ENCODE data around the gene SHMT2.

The SHMT2 gene

GRCh38 chr12:57229634-57230380 lies at the start of gene SHMT2:
Gene SHMT2, plus strand, starts transcription at chr12:57229711. Its CDS starts 68 bp downstream, at chr12:57229779.
- peak; percentile 54 to 93 (median 84) for DNase-seq

DNA sequence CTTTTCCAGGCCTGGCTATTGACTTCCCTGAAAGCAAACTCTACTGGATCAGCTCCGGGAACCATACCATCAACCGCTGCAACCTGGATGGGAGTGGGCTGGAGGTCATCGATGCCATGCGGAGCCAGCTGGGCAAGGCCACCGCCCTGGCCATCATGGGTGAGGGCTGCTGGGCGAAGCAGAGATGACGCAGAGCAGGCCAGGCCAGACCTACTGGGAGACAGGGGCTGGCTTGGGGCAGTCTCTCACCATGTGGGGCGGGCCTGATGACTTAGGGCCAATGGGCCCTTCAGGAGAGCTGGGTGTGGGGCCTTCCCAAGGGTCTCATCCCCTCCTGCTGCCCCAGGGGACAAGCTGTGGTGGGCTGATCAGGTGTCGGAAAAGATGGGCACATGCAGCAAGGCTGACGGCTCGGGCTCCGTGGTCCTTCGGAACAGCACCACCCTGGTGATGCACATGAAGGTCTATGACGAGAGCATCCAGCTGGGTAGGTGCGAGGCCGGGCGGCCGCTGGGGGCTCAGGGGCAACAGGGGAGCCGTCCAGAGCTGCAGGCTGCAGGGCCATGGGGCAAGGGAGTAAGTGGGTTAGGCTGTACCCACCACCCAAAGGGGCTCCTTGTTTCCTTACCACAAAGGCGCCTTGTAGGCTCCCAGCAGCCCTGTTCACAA lies 49.1 kb upstream of the SHMT2 start:
- DNase-seq = no peak

GRCh38 chr12:57181072-57181471 lies 48.4 kb upstream of the SHMT2 start:
- DNase-seq = no peak

DNA sequence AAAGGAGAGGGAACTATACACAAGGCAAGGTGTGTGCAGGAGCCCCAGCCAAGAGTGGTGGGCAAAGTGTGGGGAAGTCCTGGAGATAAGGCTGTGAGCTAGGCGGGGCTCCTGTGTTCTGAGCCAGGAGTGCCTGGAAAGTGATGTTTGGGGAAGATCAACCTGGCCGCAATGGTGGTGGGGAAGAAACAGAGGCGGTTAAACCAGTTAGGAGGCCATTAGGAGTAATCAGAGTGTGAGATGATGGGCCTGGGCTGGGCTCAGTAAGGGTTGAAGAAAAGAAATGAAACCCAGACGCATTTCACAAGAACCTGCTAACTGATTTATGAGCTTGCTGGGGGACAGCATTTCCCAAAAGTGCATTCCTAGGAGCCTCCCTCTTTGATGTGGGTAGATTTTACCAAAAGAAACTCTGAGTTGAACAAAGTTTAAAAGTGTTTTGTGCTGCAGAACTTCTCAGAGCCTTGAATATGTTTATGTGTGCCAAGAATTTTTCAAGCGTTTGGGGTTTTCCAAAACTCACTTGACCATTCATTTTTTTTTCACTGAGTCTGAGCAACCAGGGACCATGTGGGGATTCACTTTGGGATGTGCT lies 47.9 kb upstream of the SHMT2 start:
- DNase-seq = no peak

DNA sequence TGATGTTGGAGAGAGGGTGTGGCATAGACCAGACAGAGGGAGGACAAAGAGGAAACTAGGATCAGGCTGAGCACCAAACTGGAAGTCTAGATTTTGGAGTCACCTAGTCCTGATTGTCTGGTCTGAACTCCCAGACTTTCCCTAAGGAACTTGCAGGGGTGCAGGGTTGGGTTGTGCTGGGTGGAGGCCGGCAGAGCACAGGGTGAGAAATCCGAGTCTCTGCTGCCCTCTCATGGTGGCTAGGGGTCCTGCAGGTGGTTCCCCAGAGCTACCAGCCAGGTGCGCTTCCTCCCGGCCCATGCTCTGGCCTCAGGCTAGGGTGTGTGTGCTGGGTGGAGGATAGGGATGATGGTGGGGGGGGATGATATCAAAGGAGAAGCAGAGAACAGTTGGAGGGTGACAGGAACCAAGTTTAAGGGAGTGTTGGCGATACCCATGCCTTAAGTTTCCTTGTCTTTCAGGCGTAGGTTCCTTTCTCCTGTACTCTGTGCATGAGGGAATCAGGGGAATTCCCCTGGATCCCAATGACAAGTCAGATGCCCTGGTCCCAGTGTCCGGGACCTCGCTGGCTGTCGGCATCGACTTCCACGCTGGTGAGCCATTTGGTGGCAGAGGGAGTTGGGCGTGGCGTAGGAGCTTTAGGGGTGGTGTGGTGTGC lies 46.5 kb upstream of the SHMT2 start:
- peak in 36 of 56 donors; percentile 5 to 69 (median 33) for DNase-seq

DNA sequence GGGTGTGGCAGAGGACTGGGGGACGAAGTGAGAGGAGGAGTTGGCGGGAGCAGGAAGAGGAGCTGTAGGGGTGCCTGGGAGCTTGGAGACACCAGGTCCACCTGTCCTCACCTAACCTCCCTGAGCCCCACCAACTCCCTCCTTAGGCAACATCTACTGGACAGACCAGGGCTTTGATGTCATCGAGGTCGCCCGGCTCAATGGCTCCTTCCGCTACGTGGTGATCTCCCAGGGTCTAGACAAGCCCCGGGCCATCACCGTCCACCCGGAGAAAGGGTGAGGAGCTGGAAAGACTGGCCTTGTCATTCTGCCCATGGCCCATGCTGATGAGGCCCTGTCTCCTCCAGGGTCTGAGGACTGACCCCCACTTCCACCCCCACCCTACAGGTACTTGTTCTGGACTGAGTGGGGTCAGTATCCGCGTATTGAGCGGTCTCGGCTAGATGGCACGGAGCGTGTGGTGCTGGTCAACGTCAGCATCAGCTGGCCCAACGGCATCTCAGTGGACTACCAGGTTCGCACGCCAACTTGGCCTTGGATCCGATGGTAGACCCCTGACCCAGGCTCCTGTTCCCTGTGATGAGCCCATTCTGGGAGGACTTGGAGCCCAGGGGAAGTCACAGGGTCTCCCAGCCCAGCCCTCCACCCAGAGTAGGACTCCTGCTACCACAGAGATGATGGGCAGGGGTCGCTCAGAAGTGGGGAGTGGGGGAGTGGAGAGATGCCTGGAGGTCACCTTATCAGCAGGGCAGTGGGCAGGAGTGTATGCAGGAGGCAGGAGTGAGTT lies 45.4 kb upstream of the SHMT2 start:
- no peak for DNase-seq

- no peak for DNase-seq
Measured at GRCh38 chr12:57185403-57185802, 44.1 kb upstream of the SHMT2 start.

DNA sequence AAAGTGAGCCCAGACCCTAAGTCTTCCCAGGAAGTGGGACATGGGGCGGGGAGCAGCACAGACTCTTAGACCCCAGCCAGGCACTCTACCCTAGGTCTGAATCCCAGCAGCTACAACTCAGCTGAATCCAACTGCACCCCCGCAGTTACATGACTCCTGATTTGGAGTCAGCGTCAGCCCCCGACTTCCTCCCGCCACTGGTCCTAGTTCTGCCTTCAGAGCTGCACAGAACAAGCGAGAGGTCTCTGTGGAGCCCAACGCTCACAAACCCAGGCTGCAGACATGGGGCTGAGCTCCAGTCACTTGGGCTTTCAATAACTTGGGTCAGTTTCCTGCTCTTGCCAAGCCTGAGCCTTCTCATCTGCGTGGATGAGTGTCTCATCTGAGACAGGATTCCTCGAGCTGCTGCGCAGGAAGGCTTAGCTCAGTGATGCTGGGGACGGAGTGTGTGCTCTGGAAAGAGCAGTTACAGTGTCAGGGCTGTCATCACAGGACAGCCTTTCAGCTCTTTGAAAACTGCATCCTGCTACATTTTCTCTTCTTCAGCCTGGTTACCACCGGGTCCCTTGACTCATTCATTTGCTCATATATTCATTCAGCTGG lies 43.5 kb upstream of the SHMT2 start:
- DNase-seq = no peak

- DNase-seq = peak in 21 of 56 donors; percentile 18 to 75 (median 29)
Measured at GRCh38 chr12:57187222-57188089, 42.1 kb upstream of the SHMT2 start.

- no peak for DNase-seq
Measured at GRCh38 chr12:57188090-57188425, 41.5 kb upstream of the SHMT2 start.

DNA sequence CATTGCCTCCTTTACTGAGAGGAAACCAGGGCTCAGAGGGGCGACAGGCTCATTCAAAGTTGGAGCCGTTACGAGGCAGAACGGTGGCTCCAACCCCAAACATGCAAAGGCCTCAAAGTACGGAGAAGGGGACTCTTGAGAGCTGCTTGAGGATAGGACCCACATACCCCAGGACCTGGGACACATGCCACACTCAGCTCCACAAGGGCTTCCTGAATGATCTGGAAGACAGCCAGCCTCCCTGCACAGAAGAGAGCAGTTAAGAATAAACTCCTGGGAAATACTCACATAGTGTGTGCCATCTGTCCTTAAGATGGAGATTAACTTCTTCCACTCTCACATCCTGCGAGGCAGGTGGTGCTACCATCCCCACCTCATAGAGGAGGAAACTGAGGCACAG lies 39.5 kb upstream of the SHMT2 start:
- peak in 17 of 56 donors; percentile 16 to 50 (median 27) for DNase-seq

- DNase-seq = no peak
Measured at GRCh38 chr12:57190821-57191220, 38.7 kb upstream of the SHMT2 start.

DNA sequence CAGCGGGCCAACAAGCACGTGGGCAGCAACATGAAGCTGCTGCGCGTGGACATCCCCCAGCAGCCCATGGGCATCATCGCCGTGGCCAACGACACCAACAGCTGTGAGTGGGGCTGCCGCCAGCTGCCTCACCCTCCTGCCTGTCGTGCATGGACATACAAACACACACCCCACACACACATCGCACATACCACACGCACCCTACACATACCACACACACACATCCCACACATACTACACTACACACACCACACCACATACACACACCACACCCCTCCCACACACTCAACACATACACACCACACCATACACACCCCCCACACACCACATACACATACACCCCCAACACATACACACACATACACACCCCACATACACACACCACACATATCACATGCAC lies 38.1 kb upstream of the SHMT2 start:
- DNase-seq = no peak

DNA sequence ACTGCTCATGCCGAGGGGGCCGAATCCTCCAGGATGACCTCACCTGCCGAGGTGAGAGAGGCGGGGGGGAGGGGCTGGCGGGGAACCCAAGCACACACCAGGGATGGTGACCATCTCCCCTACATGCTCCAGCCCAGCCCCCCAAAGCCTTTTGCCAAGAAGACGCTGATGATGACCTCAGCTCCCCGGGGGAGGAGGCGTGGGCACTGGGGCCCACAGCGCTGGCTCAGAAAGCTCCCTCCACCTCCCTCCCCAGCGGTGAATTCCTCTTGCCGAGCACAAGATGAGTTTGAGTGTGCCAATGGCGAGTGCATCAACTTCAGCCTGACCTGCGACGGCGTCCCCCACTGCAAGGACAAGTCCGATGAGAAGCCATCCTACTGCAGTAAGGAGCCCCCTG lies 36.6 kb upstream of the SHMT2 start:
- DNase-seq = no peak

DNA sequence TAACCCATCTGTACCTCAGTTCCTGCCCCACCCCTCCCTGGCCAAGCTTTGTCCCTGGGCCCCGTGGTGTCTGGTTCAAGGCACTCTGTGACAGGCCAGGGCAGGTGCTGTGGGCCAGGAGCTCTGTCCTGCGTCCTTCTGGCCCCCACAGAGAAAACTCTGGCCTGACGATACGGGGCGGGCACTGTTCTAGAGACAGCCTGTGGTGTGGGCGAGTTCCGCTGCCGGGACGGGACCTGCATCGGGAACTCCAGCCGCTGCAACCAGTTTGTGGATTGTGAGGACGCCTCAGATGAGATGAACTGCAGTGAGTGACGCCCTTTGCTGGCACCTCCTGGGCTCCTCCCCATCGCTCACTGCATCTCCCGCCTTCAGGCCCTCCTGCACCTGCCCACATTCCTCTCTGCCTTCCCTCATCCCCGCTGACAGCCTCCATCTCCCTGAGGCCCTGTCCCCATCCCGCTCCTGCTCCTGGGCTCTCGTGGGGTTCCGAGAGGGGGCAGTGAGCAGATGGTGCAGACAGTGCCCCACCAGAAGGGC lies 35.7 kb upstream of the SHMT2 start:
- DNase-seq = peak in 1 of 56 donors; percentile 13

- DNase-seq = no peak
Measured at GRCh38 chr12:57194253-57194652, 35.3 kb upstream of the SHMT2 start.

DNA sequence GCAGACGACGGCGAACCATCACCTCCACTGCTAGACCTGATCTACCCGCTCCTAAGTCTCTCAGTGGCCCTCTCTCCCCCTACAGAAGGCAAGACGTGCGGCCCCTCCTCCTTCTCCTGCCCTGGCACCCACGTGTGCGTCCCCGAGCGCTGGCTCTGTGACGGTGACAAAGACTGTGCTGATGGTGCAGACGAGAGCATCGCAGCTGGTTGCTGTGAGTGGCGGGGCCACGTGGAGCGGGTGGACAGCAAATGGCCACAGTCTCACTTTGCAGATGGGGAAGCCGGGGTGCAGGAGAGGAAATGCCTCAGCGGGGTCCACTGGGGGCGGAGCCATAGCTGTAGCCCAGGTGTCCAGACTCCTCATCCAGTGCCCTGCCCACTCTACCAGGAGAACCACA lies 34.3 kb upstream of the SHMT2 start:
- peak in 10 of 56 donors; percentile 13 to 40 (median 30) for DNase-seq

DNA sequence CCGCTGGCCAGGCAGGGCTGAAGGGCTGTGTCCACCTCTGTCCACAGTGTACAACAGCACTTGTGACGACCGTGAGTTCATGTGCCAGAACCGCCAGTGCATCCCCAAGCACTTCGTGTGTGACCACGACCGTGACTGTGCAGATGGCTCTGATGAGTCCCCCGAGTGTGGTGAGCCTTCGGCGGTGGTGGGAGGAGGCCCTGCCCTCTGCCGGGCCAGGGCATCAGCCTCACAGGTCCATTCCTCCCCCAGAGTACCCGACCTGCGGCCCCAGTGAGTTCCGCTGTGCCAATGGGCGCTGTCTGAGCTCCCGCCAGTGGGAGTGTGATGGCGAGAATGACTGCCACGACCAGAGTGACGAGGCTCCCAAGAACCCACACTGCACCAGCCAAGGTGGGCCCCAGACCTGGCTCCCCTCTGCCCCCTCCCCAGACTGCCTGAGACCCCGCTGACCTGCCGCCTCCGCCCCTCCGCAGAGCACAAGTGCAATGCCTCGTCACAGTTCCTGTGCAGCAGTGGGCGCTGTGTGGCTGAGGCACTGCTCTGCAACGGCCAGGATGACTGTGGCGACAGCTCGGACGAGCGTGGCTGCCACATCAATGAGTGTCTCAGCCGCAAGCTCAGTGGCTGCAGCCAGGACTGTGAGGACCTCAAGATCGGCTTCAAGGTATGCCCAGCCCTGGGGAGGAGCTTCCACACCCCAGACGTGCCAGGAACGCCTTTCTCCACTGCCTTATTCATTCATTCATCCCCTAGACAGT lies 33.7 kb upstream of the SHMT2 start:
- DNase-seq = no peak

DNA sequence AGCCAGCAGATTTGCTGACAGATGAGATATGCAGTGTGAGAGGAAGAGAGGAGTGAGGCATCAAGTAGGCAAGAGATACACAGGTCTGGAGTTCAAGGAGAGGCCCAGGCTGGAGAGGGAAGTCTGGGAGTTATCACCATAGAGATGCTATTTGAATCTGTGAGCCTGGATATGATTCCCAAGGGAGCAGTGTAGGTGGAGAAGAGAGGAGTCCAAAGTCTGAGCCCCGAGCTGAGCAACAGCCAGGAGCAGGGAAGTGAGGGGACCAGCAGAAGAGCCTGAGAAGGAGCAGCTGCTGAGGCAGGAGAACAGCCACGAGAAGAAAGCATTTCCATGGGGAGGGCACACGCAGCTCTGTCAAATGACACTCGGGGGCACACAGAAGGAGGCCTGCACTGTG lies 33.1 kb upstream of the SHMT2 start:
- DNase-seq = no peak
